ENCODE data around the gene CCL8. TPM values are rescaled to one million over a fixed set of nuclear protein-coding genes. Genes with fewer than 3 reads are reported as not detected.

The CCL8 gene
- total RNA-seq (1 to 10 TPM in 2 of 5 donors, not detected in 3; 1.3 to 6.7 TPM), polyA plus RNA-seq (1 to 10 TPM in 2 of 3 donors, under 1 TPM in 1; 0.63 to 3.6 (median 2.4) TPM)
- long read RNA-seq, donor 1 = 0 reads
- long read RNA-seq, donor 2 = 0 reads
- long read RNA-seq, donor 3 = 0 reads
- long read RNA-seq, donor 4 = 0 reads
- long read RNA-seq, donor 5 = 0 reads
- long read RNA-seq, donor 6 = 0 reads
- long read RNA-seq, donor 7, partial matches to known transcripts = 0 of 3 reads
- long read RNA-seq, donor 7, other reads (novel, unspliced or antisense) = 0 of 3 reads
- long read RNA-seq, donor 8, partial matches to known transcripts = 0 of 1 reads
- long read RNA-seq, donor 8, other reads (novel, unspliced or antisense) = 0 of 1 reads
- long read RNA-seq, donor 9, partial matches to known transcripts = 0 of 1 reads
- long read RNA-seq, donor 9, other reads (novel, unspliced or antisense) = 0 of 1 reads
- long read RNA-seq, donor 10, partial matches to known transcripts = 0 of 1 reads
- long read RNA-seq, donor 10, other reads (novel, unspliced or antisense) = 0 of 1 reads

DNA sequence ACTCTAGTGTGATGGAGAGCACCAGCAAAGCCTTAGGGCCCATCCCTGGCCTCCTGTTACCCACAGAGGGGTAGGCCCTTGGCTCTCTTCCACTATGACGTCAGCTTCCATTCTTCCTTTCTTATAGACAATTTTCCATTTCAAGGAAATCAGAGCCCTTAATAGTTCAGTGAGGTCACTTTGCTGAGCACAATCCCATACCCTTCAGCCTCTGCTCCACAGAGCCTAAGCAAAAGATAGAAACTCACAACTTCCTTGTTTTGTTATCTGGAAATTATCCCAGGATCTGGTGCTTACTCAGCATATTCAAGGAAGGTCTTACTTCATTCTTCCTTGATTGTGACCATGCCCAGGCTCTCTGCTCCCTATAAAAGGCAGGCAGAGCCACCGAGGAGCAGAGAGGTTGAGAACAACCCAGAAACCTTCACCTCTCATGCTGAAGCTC, at the start of gene CCL8:
CCL8 (plus strand) TSS at position 397 of the 445 bp plus-strand sequence. CDS start 67 bp downstream, outside the sequence.
- no peaks in the 10 kb centered on the region for H3K27me3 ChIP-seq
- WGBS, 5 donors = 43 to 71% (median 59%) methylated on average over 2 of the region's 2 CpGs
- intact Hi-C loops (cut with DNase I; ENCODE audit: low total_unique reads) = no loop called here
- peak within 1 kb of the TSS in 1 of 5 donors; percentile 7 for H3K27ac ChIP-seq
- no peaks in the 10 kb centered on the region for H3K36me3 ChIP-seq
- no peaks in the 10 kb centered on the region for H3K9me3 ChIP-seq
- H3K4me1 ChIP-seq = peaks cover 0 to 14% (median 5%) of the 10 kb centered on the region in 4 donors
- TF ChIP-seq POLR2A (IDR thresholded peaks at IDR 0.05) (no peak), EP300 (IDR thresholded peaks at IDR 0.05) (no peak), POLR2AphosphoS5 (IDR thresholded peaks at IDR 0.05) (no peak)
- TF ChIP-seq, protein P1, sequence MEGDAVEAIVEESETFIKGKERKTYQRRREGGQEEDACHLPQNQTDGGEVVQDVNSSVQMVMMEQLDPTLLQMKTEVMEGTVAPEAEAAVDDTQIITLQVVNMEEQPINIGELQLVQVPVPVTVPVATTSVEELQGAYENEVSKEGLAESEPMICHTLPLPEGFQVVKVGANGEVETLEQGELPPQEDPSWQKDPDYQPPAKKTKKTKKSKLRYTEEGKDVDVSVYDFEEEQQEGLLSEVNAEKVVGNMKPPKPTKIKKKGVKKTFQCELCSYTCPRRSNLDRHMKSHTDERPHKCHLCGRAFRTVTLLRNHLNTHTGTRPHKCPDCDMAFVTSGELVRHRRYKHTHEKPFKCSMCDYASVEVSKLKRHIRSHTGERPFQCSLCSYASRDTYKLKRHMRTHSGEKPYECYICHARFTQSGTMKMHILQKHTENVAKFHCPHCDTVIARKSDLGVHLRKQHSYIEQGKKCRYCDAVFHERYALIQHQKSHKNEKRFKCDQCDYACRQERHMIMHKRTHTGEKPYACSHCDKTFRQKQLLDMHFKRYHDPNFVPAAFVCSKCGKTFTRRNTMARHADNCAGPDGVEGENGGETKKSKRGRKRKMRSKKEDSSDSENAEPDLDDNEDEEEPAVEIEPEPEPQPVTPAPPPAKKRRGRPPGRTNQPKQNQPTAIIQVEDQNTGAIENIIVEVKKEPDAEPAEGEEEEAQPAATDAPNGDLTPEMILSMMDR (IDR thresholded peaks at IDR 0.05) = no peak
- no peak within 1 kb of the TSS for H3K4me3 ChIP-seq
- peak in 1 of 2 donors; percentile 28 for DNase-seq

DNA sequence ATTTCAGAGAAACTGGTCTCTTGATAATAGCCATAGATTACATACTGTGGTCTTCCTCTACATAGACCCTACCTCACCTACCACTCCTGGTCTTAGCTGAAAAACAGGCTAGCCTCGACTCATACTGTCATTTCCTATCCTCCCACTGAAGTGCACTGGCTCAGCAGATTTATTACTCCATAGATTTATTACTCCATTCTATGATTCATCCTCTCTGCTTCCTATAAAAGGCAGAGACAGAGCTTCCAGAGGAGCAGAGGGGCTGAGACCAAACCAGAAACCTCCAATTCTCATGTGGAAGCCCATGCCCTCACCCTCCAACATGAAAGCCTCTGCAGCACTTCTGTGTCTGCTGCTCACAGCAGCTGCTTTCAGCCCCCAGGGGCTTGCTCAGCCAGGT, 49.3 kb upstream of the CCL8 start, which contains the start of gene CCL7:
CCL7 (plus strand) TSS at position 253 of the 400 bp plus-strand sequence; CDS start at position 323, 70 bp downstream.
- TF ChIP-seq POLR2A (IDR thresholded peaks at IDR 0.05) (no peak), EP300 (IDR thresholded peaks at IDR 0.05) (no peak), POLR2AphosphoS5 (IDR thresholded peaks at IDR 0.05) (no peak)
- TF ChIP-seq, protein P1 (IDR thresholded peaks at IDR 0.05) = no peak
- no peak for DNase-seq

DNA sequence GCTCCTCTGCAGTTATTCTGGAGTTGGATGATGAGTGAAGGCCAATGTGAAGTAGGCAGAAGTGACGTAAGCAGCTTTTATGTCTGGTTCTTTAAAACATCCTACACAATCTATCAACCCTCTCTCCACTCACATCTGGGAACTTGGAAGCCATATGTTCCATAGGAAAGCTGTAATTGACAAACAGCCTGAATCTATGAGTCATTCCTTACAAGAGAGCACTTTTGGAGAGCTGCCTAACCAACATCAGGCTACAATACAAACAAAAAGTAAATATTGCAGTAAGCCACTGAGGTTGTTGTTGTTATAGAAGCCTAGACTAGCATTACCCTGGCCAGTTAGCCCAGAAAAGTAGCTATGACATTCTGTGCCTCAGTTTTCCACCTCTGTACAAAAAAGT, 43.4 kb upstream of the CCL8 start:
- TF ChIP-seq POLR2AphosphoS5 (IDR thresholded peaks at IDR 0.05) (no peak), EP300 (IDR thresholded peaks at IDR 0.05) (no peak), POLR2A (IDR thresholded peaks at IDR 0.05) (no peak)
- TF ChIP-seq, protein P1 (IDR thresholded peaks at IDR 0.05) = no peak
- no peak overlapping the region for H3K27ac ChIP-seq
- no peak overlapping the region for H3K4me3 ChIP-seq
- peaks cover 0 to 18% (median 0%) of the 10 kb centered on the region in 3 donors for H3K27me3 ChIP-seq
- peak in 1 of 2 donors; percentile 79 for DNase-seq
- no peaks in the 10 kb centered on the region for H3K36me3 ChIP-seq
- intact Hi-C loops (cut with DNase I; ENCODE audit: low total_unique reads) = no loop called here
- no peaks in the 10 kb centered on the region for H3K4me1 ChIP-seq
- H3K9me3 ChIP-seq = no peaks in the 10 kb centered on the region
- WGBS, 5 donors = 0 to 27% (median 0%) methylated on average over 1 of the region's 1 CpG

More for the DNA sequence above, 49.3 kb upstream of the CCL8 start, which contains the start of gene CCL7:
- Histone ChIP-seq H3K9me3 (no peaks in the 10 kb centered on the region), H3K27me3 (peaks cover 0 to 12% (median 0%) of the 10 kb centered on the region in 3 donors), H3K4me3 (no peak within 1 kb of the TSS), H3K27ac (no peak within 1 kb of the TSS), H3K36me3 (no peaks in the 10 kb centered on the region), H3K4me1 (no peaks in the 10 kb centered on the region)
- intact Hi-C loops (cut with DNase I; ENCODE audit: low total_unique reads) = no loop called here
- 32 to 46% (median 42%) methylated on average over 1 of the region's 1 CpG for WGBS, 5 donors

DNA sequence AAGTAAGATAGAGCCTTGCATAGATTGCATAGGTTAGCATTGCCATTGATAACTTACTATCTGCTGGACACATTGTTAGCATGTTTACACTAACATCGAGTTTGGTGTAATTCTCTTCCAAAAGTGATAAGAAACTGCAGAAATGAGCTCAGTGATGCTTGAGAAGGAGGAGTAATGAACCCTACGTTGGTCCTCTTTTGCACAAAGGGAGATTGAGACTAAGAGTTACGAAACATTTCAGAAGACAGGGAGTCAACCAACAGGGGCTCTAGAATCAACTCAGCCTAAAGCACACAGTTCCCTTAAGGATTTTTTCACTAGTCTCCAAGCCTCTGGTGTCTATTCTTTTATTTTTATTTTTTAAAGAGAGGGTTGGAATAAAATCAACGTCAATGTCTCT, 42.4 kb upstream of the CCL8 start:
- WGBS, 5 donors = 47 to 59% (median 51%) methylated on average over 4 of the region's 4 CpGs
- DNase-seq = no peak
- Histone ChIP-seq H3K4me1 (no peaks in the 10 kb centered on the region), H3K9me3 (no peaks in the 10 kb centered on the region), H3K36me3 (no peaks in the 10 kb centered on the region), H3K27me3 (peaks cover 0 to 12% (median 0%) of the 10 kb centered on the region in 3 donors), H3K27ac (no peak overlapping the region), H3K4me3 (no peak overlapping the region)
- TF ChIP-seq, protein P1 (IDR thresholded peaks at IDR 0.05) = no peak
- TF ChIP-seq POLR2AphosphoS5 (IDR thresholded peaks at IDR 0.05) (no peak), POLR2A (IDR thresholded peaks at IDR 0.05) (no peak), EP300 (IDR thresholded peaks at IDR 0.05) (no peak)
- intact Hi-C loops (cut with DNase I; ENCODE audit: low total_unique reads) = no loop called here

All from stomach (tissue), 19 donors.